Prostate gland (tissue), 2 donors: Measurements from ENCODE around the gene PRKG1. TPM values are rescaled to one million over a fixed set of nuclear protein-coding genes. Genes with fewer than 3 reads are reported as not detected.

ENCODE experiments used
- DNase-seq: peaks from one replicate; pipeline ENCODE4 v3.0.0-alpha.2; 2019; ENCODE audit warnings: low spot score
- H3K27ac ChIP-seq, 2 donors: fragments of 200-600 bp; sonication (generic); 2 replicates each; pipeline ENCODE4 v1.5.1; 2017 to 2019
- H3K27me3 ChIP-seq: fragments of 200-600 bp; sonication (generic); replicated peaks from 2 replicates; pipeline ENCODE4 v1.5.1; 2019; ENCODE audit not compliant: insufficient read depth
- H3K36me3 ChIP-seq, 2 donors: fragments of 200-600 bp; sonication (generic); 1 replicate in 1 of 2; 2 replicates in 1 of 2; pipeline versions ENCODE4 v1.5.1 to v1.8.1; 2017 to 2019
- H3K4me1 ChIP-seq: fragments of 200-600 bp; sonication (generic); replicated peaks from 2 replicates; pipeline ENCODE4 v1.5.1; 2019
- H3K4me3 ChIP-seq, 2 donors: fragments of 200-600 bp; sonication (generic); 2 replicates each; pipeline ENCODE4 v1.5.1; 2017 to 2019
- H3K9me3 ChIP-seq: fragments of 200-600 bp; sonication (generic); 2 replicates; pipeline ENCODE4 v1.5.1; 2017
- POLR2A ChIP-seq: fragments of 450-650 bp; IDR thresholded peaks from one replicate; pipeline ENCODE4 v1.6.1; 2016; ENCODE audit warnings: antibody characterized with exemption, mild to moderate bottlenecking
- POLR2AphosphoS5 ChIP-seq: sonication (generic); formaldehyde crosslinking; IDR thresholded peaks from one replicate; pipeline ENCODE4 v1.6.1; 2017; ENCODE audit warnings: antibody characterized with exemption
- WGBS: methylation state at CpG from one replicate; pipeline ENCODE4 v1.1.5; 2018; 5-methylcytosine and 5-hydroxymethylcytosine counted together
- intact Hi-C: fragments of 100-400 bp; cut with DNase I; formaldehyde crosslinking; loops from one replicate; pipeline ENCODE4 v1.14.2; 2022
- total RNA-seq, 2 donors: library from RNA; depleted of rRNA; stranded (reverse); fragments of >200 nt; gene quantifications; one replicate each; pipeline ENCODE4 v1.1.0, GENCODE V29; 2016
- TF ChIP-seq, protein P1 (sequence below), 4 experiments: fragments of 200-600 bp in 2 of 4; fragments of 450-650 bp in 2 of 4; sonication (generic) in 2 of 4; IDR thresholded peaks; 1 replicate in 3 of 4; 2 replicates in 1 of 4; pipeline ENCODE4 v1.5.1; 2016 to 2019; ENCODE audit warnings: antibody characterized with exemption in 4 of 4, mild to moderate bottlenecking in 2 of 4, moderate library complexity in 2 of 4

The PRKG1 gene
- total RNA-seq, 2 donors from 2014 or later: 2.7 to 9.0 TPM

DNA sequence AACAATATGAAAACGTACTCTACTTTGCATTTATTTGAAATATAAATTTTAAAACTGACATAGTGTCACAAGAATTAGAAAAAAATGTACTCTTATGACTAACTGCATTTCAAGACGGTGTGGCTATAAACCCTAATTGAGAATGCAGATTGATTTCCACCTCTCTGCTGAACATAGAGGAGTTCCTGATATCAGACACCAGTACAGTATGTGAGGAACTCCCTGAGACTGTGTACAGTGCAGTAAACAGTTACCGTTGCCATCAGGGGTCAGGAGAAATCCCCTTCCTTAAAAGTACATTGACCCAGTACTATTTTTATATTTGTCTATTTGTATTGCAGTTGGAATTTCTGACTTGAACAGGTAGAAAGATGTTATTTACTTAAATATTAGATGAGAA is 1178.0 kb downstream of the PRKG1 start:
- 63% methylated on average over 3 of the region's 3 CpGs for WGBS
- intact Hi-C loops: no loop called here
- no peak for DNase-seq
- Histone ChIP-seq H3K36me3 (no peaks in the 10 kb centered on the region), H3K27me3 (no peaks in the 10 kb centered on the region), H3K4me3 (no peak overlapping the region), H3K9me3 (no peaks in the 10 kb centered on the region), H3K4me1 (no peaks in the 10 kb centered on the region), H3K27ac (no peak overlapping the region)
- TF ChIP-seq POLR2A: no peak
- no peak for TF ChIP-seq POLR2AphosphoS5
- TF ChIP-seq, protein P1, sequence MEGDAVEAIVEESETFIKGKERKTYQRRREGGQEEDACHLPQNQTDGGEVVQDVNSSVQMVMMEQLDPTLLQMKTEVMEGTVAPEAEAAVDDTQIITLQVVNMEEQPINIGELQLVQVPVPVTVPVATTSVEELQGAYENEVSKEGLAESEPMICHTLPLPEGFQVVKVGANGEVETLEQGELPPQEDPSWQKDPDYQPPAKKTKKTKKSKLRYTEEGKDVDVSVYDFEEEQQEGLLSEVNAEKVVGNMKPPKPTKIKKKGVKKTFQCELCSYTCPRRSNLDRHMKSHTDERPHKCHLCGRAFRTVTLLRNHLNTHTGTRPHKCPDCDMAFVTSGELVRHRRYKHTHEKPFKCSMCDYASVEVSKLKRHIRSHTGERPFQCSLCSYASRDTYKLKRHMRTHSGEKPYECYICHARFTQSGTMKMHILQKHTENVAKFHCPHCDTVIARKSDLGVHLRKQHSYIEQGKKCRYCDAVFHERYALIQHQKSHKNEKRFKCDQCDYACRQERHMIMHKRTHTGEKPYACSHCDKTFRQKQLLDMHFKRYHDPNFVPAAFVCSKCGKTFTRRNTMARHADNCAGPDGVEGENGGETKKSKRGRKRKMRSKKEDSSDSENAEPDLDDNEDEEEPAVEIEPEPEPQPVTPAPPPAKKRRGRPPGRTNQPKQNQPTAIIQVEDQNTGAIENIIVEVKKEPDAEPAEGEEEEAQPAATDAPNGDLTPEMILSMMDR (IDR thresholded peaks at IDR 0.05): no peak

DNA sequence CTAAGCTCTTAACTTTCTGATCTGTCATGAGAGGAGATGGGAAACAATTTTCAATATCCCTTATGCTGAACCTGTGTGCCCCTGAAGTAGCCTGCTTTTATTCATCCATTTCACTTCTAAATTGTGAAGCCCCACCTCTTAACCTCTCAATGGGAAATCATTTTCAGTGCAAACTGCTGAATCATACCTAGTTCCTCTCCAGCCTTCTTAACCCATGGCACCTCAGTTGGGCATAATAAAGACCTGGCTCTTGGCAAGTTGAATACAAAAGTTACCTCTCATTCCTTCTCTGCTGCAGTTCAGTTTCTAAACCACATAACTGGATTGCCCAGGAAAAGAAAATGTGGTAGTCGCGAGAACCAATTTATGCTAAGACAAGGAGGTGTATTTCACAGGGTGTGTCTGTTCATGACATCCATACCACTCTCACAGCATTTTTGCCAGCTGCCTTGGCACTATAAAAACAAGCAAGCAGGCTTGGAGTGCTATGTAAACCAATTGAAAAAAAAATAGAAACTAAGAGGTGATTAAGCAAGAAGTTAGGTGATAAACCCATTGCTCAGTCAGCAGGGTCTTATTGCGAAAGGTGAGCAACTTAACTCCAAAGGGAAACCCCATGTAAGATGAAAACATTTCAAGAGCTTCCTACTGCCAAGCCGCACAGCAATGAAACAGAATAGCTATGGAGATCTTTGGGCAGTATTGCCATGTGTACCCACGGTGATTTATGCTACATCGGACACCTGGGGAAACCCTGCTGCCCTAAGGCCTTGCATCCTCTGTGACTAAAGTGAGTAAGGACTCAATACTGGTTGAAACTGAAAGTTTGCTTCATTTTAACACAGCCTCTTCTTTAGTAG is 1182.8 kb downstream of the PRKG1 start:
- intact Hi-C loops: no loop called here
- H3K36me3 ChIP-seq: no peaks in the 10 kb centered on the region
- H3K9me3 ChIP-seq: no peaks in the 10 kb centered on the region
- H3K4me3 ChIP-seq: no peak overlapping the region
- TF ChIP-seq POLR2AphosphoS5 (no peak), POLR2A (no peak)
- TF ChIP-seq, protein P1 (IDR thresholded peaks at IDR 0.05): no peak
- 90% methylated on average over 6 of the region's 6 CpGs for WGBS
- no peak for DNase-seq
- H3K27ac ChIP-seq: no peak overlapping the region
- H3K4me1 ChIP-seq: no peaks in the 10 kb centered on the region
- H3K27me3 ChIP-seq: no peaks in the 10 kb centered on the region

DNA sequence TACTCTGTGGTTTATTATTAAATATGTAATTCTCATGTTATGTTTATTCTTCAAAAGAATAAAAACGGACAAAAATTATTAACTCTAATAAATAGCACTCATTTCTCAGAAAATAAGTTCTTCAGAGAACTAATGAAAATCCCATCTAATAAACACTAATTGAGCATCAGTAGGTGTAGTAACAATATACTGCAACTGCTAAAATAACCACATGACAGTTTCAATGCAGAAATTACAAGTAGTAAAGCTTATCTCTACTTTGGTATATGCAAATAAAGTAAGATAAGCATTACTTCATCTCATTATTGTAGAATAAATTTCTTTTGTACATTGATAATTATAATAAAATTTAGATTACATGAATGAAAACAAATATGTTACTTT is 1183.4 kb downstream of the PRKG1 start:
- H3K27me3 ChIP-seq: no peaks in the 10 kb centered on the region
- TF ChIP-seq, protein P1 (IDR thresholded peaks at IDR 0.05): no peak
- TF ChIP-seq POLR2A (no peak), POLR2AphosphoS5 (no peak)
- WGBS: 58% methylated on average over 1 of the region's 1 CpG
- H3K4me3 ChIP-seq: no peak overlapping the region
- H3K27ac ChIP-seq: no peak overlapping the region
- H3K36me3 ChIP-seq: no peaks in the 10 kb centered on the region
- no peaks in the 10 kb centered on the region for H3K4me1 ChIP-seq
- H3K9me3 ChIP-seq: no peaks in the 10 kb centered on the region
- intact Hi-C loops: no loop called here
- DNase-seq: no peak

DNA sequence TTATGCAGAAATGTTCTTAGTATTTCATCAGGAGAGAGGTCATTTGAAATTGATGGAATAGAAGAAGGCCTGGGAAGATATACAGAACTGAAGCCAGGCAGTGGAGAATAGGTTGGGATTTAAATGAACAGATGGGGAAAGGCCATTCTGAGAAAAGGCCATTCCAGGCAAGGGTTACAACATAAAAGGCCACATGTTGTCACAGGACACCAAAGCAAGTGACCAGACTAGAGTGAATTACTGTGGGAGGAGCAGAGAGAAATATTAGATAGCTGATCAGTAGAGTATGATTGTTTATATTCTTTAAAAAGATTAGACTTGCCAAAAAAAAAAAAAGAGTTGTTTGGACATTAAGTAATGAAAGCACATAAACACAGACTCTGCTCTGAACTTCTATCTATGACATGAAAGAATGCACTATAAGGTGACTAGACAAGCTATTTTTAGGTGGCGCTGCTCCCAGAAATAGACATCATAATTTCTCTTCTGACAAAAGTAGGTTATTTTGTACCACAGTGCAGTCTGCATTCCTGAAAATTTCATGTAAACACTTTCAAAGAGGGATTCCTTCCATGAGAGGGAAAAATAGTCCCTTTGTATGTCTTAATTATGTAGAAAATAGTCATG is 1184.6 kb downstream of the PRKG1 start:
- TF ChIP-seq POLR2AphosphoS5 (no peak), POLR2A (no peak)
- TF ChIP-seq, protein P1 (IDR thresholded peaks at IDR 0.05): no peak
- H3K36me3 ChIP-seq: no peaks in the 10 kb centered on the region
- H3K4me1 ChIP-seq: no peaks in the 10 kb centered on the region
- DNase-seq: no peak
- no peak overlapping the region for H3K27ac ChIP-seq
- intact Hi-C loops: no loop called here
- WGBS: 86% methylated on average over 1 of the region's 1 CpG
- no peak overlapping the region for H3K4me3 ChIP-seq
- no peaks in the 10 kb centered on the region for H3K27me3 ChIP-seq
- H3K9me3 ChIP-seq: no peaks in the 10 kb centered on the region

DNA sequence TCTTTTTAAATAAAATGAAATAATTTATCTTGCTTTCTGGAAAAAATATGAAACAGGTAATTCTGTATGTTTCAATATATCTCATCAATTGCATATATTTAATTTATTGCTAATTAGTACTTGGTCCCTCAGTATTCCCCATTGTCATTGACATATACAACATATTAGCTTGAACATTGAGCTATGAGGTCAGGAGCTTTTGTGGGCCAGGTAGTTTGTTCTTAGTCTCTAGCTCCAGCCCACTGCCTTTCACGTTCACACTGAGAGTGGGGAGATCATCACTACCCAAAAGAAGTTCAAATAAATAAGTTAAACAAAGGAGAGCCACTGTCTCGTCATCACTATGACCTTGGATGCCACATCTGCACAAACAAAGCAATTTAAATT is 1185.1 kb downstream of the PRKG1 start:
- no peak for DNase-seq
- WGBS: 57% methylated on average over 2 of the region's 2 CpGs
- Histone ChIP-seq H3K27me3 (no peaks in the 10 kb centered on the region), H3K4me1 (no peaks in the 10 kb centered on the region), H3K4me3 (no peak overlapping the region), H3K36me3 (no peaks in the 10 kb centered on the region), H3K27ac (no peak overlapping the region), H3K9me3 (no peaks in the 10 kb centered on the region)
- intact Hi-C loops: no loop called here
- TF ChIP-seq POLR2AphosphoS5 (no peak), POLR2A (no peak)
- TF ChIP-seq, protein P1 (IDR thresholded peaks at IDR 0.05): no peak
